HepG2 (cell line): ENCODE measurements around the gene DIS3L2. TPM values are rescaled to one million over a fixed set of nuclear protein-coding genes. Genes with fewer than 3 reads are reported as not detected.

Source experiments
- DZIP1 ChIP-seq: sonication (generic); formaldehyde crosslinking; IDR thresholded peaks from 2 replicates; pipeline ENCODE4 v1.5.0; 2020; ENCODE audit warnings: mild to moderate bottlenecking, missing genetic modification reagents
- ETV5 ChIP-seq: IDR thresholded peaks from 2 replicates; pipeline ENCODE4 v1.6.1; 2018; ENCODE audit warnings: missing biosample characterization, missing genetic modification reagents, inconsistent platforms, borderline replicate concordance
- HBP1 ChIP-seq: IDR thresholded peaks from 2 replicates; pipeline ENCODE4 v1.6.1; 2016; ENCODE audit warnings: low read depth, control low read depth
- ISX ChIP-seq: sonication (generic); formaldehyde crosslinking; conservative IDR thresholded peaks from 2 replicates; pipeline ENCODE4 v1.5.0; 2020; ENCODE audit warnings: missing genetic modification reagents
- JDP2 ChIP-seq: sonication (generic); formaldehyde crosslinking; IDR thresholded peaks from 2 replicates; pipeline ENCODE4 v1.8.1; 2022; ENCODE audit warnings: missing genetic modification reagents, borderline replicate concordance
- KAT2B ChIP-seq: fragments of 150-350 bp; IDR thresholded peaks from 2 replicates; pipeline ENCODE4 v1.6.1; 2014; ENCODE audit warnings: low read depth, low read length, borderline replicate concordance
- MYPOP ChIP-seq: sonication (generic); formaldehyde crosslinking; IDR thresholded peaks from 2 replicates; pipeline ENCODE4 v1.8.1; 2023; ENCODE audit warnings: mild to moderate bottlenecking, moderate library complexity, missing genetic modification reagents
- POLR2G ChIP-seq: fragments of 200-400 bp; formaldehyde crosslinking; IDR thresholded peaks from 2 replicates; pipeline ENCODE4 v1.6.1; 2018; ENCODE audit warnings: mild to moderate bottlenecking, low read depth, low read length, moderate library complexity
- ZKSCAN1 ChIP-seq: fragments of 150-350 bp; IDR thresholded peaks from 2 replicates; pipeline ENCODE4 v1.6.1; 2014; ENCODE audit warnings: low read length
- ZNF142 ChIP-seq: sonication (generic); formaldehyde crosslinking; IDR thresholded peaks from 2 replicates; pipeline ENCODE4 v1.4.0; 2020; ENCODE audit warnings: missing genetic modification reagents
- ZNF143 ChIP-seq: sonication (generic); formaldehyde crosslinking; IDR thresholded peaks from 2 replicates; pipeline ENCODE4 v1.4.0; 2020; ENCODE audit warnings: missing genetic modification reagents
- ZNF24 ChIP-seq: fragments of 450-650 bp; IDR thresholded peaks from 2 replicates; pipeline ENCODE4 v1.6.1; 2017; ENCODE audit warnings: antibody characterized with exemption, mild to moderate bottlenecking
- ZNF251 ChIP-seq: sonication (generic); formaldehyde crosslinking; IDR thresholded peaks from 2 replicates; pipeline ENCODE4 v1.9.0; 2021; ENCODE audit warnings: mild to moderate bottlenecking, missing genetic modification reagents
- ZNF3 ChIP-seq: IDR thresholded peaks from 2 replicates; pipeline ENCODE4 v1.7.0; 2017; ENCODE audit warnings: inconsistent platforms
- ZNF382 ChIP-seq: sonication (generic); formaldehyde crosslinking; IDR thresholded peaks from 2 replicates; pipeline ENCODE4 v1.5.0; 2020; ENCODE audit warnings: missing genetic modification reagents, mild to moderate bottlenecking, borderline replicate concordance
- ZNF713 ChIP-seq: sonication (generic); formaldehyde crosslinking; IDR thresholded peaks from 2 replicates; pipeline ENCODE4 v1.4.0; 2020; ENCODE audit warnings: mild to moderate bottlenecking, missing genetic modification reagents
- ZNF724P ChIP-seq: sonication (generic); formaldehyde crosslinking; IDR thresholded peaks from 2 replicates; pipeline ENCODE4 v1.8.0; 2022; ENCODE audit warnings: missing genetic modification reagents, borderline replicate concordance
- ZNF737 ChIP-seq: sonication (generic); formaldehyde crosslinking; IDR thresholded peaks from 2 replicates; pipeline ENCODE4 v1.5.0; 2020; ENCODE audit warnings: missing genetic modification reagents, mild to moderate bottlenecking, borderline replicate concordance
- ZNF766 ChIP-seq: sonication (generic); formaldehyde crosslinking; IDR thresholded peaks from 2 replicates; pipeline ENCODE4 v1.5.0; 2020; ENCODE audit warnings: missing genetic modification reagents, borderline replicate concordance
- polyA plus RNA-seq, 8 experiments: library from polyadenylated mRNA; depleted of rRNA in 3 of 8; stranded (reverse) in 7 of 8; unstranded in 1 of 8; fragments of >200 nt; fragmentation: Illumina TruSeq in 4 of 8; extraction: Trizol in 4 of 8; gene quantifications; 2 replicates each; pipeline versions ENCODE4 v1.2.1 to v1.2.3, GENCODE V29; 2011 to 2016; ENCODE audit warnings: low read depth in 4 of 8, missing spikeins in 1 of 8, mixed read lengths in 1 of 8; ENCODE audit not compliant: insufficient read depth in 1 of 8
- total RNA-seq, 5 experiments: library from RNA; depleted of rRNA; stranded (reverse); fragments of >200 nt; fragmentation: Illumina TruSeq; extraction: Trizol; gene quantifications; 2 replicates each; pipeline ENCODE4 v1.2.3, GENCODE V29; 2016; ENCODE audit warnings: low read depth in 1 of 5

The DIS3L2 gene
- total and polyA plus RNA-seq, 2 of the 13 experiments (the other 11 are each of a cell fraction or from before 2014, with no cell fraction given): 7.0 to 23.9 TPM

- TF ChIP-seq ZNF142 (peak; percentile 76), ZNF251 (CRISPR knock-in tag) (0 out of 2 replicates have a peak, but pooled peaks have one; percentile 79), JDP2 (CRISPR knock-in tag) (no peak), ZKSCAN1 (no peak), ZNF24 (no peak), ZNF143 (CRISPR knock-in tag) (peak; percentile 53), ZNF766 (CRISPR knock-in tag) (peak; percentile 94), MYPOP (peak; percentile 90), ZNF3 (no peak), ISX (CRISPR knock-in tag) (peak; percentile 64; the same call in 1 of the 2 replicates), KAT2B (no peak), DZIP1 (CRISPR knock-in tag) (peak; percentile 78; the same call in 1 of the 2 replicates), ZNF713 (CRISPR knock-in tag) (no peak; the same call in 1 of the 2 replicates), ZNF737 (CRISPR knock-in tag) (no peak), POLR2G (peak; percentile 96), ETV5 (peak; percentile 65; the same call in 1 of the 2 replicates), ZNF382 (CRISPR knock-in tag) (no peak), ZNF724P (CRISPR knock-in tag) (peak; percentile 93), HBP1 (CRISPR knock-in tag) (peak; percentile 93)
These were observed at the start of gene DIS3L2 (continued) for GRCh38 chr2:231961349-231962166.
